Smooth muscle cell of trachea (primary cell): ENCODE data around the gene BTBD10. TPM values are rescaled to one million over a fixed set of nuclear protein-coding genes. Genes with fewer than 3 reads are reported as not detected.

ENCODE experiments used
- total RNA-seq: library from RNA; depleted of rRNA; stranded (reverse); fragments of >200 nt; gene quantifications from 2 replicates; pipeline ENCODE4 v1.2.1, GENCODE V29; 2014

Gene BTBD10
- 50.6 and 69.1 TPM in 2 replicates for total RNA-seq

GRCh38 chr11:13462901-13463778 is at the start of gene BTBD10:
Gene BTBD10 (minus strand): TSS chr11:13463222. CDS start chr11:13445124, 18,098 bp downstream.

GRCh38 chr11:13495929-13496328 is 32.9 kb upstream of the BTBD10 start, which contains the start of gene PTH:
Gene PTH (minus strand): TSS chr11:13495997. CDS start chr11:13492855, 3,142 bp downstream.

Other genes starting within 250 kb of the BTBD10 start
- gene BMAL1, start 185.4 kb downstream of the BTBD10 start, total RNA-seq: 8.4 and 17.5 TPM in 2 replicates
- not detected in 2 replicates for gene PTH, start 32.8 kb upstream of the BTBD10 start, total RNA-seq
- 42.2 and 67.8 TPM in 2 replicates for gene FAR1, start 205.4 kb upstream of the BTBD10 start, total RNA-seq